Fibroblast of skin of right biceps (primary cell): ENCODE measurements around the gene ST6GAL2.

Experiments
- DNase-seq: peaks from one replicate; pipeline ENCODE4 v3.0.0-alpha.2; 2013

Gene ST6GAL2

GRCh38 chr2:106859498-106859897 lies 26.5 kb downstream of the ST6GAL2 start:
- no peak for DNase-seq

DNA sequence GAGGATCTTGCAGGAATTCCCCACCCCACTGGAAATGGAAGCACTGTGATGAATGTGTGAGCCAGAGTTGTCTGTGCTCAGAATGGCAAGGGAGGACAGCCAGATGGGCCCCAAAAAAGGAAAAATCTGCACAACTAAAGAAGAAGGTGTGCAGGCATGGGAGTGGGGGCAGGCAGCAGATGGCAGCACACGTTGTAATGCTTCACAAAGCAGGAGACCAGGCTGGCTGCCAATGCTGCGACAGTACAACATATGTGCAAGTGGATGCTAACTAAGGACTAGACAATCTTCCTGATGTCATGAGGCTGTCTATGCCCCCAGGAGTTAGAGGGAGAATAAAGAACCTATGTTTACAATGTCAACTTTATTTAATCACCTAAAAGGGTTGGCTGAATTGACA lies 27.2 kb downstream of the ST6GAL2 start:
- DNase-seq = no peak

- DNase-seq = no peak
These were observed 28.0 kb downstream of the ST6GAL2 start for GRCh38 chr2:106857882-106858478.

GRCh38 chr2:106853631-106854030 lies 32.3 kb downstream of the ST6GAL2 start:
- DNase-seq = no peak

DNA sequence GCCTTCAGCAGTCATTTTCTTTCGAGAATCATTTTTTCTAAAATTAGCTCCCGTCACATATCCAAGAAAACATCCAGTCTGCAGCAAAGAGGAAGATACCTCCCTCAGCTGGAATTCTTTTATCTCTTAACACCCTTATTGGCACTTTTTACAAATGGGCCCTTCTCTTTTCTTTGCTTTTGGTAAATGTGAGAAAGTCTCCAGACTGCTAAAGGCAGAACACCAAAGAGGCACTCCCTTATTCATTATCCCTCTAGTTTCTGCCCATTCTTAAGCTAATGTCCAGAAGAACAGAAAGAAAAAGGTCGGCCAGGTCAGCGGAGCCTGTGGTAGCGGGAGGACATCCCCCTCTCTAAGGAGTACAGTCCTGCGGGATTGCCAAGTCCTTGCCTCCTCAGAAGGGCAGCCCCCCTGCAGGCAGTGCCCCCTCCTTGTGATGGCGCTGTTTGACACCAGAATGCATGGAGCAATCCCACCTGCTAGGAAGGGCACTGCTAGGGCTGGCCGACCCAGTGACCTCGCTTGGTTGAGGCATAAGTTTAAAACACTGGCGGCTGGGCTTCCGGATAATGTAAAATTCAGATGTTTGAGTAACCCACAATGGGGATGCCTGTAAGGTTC lies 34.0 kb downstream of the ST6GAL2 start:
- DNase-seq = no peak

GRCh38 chr2:106851087-106851874 lies 34.7 kb downstream of the ST6GAL2 start:
- no peak for DNase-seq

DNA sequence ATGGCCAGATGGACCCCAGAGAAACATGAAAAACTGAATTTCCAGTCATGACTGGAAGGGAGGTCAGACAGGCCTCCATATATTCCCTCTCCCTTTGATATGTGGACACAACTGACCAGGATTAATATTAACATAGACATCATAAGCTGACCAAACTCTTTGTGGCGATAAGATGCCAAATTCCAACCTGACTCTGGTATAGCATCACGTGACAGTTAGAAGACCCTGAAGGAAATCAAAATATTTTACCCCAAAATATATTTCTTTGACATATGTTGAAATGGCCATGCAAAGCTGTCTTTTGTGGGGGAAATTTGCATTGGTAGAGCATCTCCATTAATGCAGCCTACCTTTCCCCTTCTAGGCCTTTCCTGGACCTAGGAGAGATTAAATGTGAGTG lies 36.7 kb downstream of the ST6GAL2 start:
- no peak for DNase-seq

- no peak for DNase-seq
These were observed 38.6 kb downstream of the ST6GAL2 start for GRCh38 chr2:106847366-106847765.

DNA sequence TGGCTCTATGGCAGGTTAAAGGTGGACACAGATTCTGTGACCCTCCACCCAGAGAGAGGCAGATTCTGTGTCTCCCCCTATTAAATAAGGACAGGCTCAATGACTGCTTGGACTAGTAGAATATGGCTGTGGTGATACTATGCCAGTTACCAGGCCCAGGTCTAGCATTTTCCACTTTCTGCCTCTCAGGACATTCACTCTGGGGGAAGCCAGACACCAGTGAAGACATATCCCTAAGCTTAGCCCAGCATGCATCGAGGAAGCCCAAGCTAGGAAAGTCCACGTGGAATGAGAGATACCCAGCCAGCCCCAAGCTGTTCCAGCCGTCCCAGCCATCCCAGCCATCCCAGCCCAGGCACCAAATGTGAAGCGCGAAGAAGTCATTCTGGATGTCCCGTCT lies 40.3 kb downstream of the ST6GAL2 start:
- DNase-seq = no peak

DNA sequence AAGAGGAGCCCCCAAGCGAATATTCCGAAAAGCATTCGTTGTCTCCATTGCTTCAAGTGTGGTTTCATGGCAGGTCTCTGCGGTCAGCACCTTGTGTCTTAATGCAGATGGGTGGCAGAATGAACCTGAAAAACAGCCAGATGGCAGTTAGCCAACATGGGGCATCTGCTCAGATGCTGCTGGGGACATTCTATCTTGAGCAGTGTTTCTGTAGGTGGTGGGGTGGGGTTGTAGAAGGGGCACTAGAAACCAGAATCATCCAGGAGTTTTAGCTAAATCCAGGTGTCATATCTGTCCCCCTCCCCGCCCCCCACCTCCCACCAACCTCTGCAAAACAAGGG lies 42.1 kb downstream of the ST6GAL2 start:
- no peak for DNase-seq

- no peak for DNase-seq
These were observed 42.7 kb downstream of the ST6GAL2 start for GRCh38 chr2:106843001-106843909.

- no peak for DNase-seq
These were observed 43.9 kb downstream of the ST6GAL2 start for GRCh38 chr2:106841886-106842645.

GRCh38 chr2:106840818-106841217 lies 45.1 kb downstream of the ST6GAL2 start:
- DNase-seq = no peak

DNA sequence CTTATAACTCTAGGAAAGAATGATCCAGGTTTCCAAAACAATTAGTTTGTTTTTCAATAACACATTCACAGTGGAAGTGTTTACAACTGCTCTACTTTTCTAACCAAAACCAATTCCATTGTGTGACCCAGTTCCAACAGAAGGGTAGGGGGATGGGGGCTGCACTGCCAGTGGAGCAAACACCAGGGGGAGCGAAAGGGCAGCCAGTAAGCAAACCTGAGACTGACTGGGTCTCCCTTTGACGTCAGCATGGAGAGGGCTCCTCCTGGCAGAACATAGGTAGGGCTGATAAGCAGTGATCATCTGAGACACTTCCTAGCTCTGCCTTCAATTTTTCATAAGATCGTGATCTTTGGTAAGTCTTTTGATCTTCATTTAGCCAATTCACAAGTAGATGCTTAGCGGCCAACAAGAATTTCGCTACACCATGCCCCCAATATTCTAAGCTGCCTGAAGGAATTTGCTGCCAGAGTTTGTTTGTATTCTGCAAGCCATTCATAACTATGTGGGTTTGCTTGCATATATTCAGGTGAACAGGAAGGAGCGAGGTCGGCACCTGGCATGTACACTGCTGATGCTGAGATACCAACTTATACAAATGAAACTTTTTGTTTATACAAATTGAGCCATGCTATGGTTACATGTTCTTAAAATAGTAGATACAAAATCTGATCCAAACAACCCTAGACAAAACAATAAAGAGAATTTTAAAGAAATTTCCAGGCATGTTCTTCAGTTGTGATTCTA lies 45.9 kb downstream of the ST6GAL2 start:
- peak; percentile 7 for DNase-seq

DNA sequence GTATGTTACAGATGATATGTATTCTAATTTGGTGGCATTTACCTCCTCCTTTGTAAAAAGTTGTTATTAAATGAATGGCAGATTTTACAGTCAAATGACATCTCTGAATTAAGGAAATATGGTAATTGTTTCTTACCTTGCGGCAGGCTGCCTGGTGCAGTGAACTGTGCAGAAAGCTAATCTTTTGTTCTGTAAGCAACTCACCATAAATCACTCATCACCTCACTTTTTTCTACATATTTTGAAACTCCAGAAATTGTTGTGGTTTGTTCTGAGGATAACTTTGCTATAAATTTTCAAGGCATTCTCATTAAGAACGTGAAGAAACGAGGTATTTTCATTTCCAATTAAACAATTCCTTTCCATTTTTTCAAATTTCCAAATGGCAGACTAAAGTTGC lies 52.7 kb downstream of the ST6GAL2 start:
- peak; percentile 50 for DNase-seq

DNA sequence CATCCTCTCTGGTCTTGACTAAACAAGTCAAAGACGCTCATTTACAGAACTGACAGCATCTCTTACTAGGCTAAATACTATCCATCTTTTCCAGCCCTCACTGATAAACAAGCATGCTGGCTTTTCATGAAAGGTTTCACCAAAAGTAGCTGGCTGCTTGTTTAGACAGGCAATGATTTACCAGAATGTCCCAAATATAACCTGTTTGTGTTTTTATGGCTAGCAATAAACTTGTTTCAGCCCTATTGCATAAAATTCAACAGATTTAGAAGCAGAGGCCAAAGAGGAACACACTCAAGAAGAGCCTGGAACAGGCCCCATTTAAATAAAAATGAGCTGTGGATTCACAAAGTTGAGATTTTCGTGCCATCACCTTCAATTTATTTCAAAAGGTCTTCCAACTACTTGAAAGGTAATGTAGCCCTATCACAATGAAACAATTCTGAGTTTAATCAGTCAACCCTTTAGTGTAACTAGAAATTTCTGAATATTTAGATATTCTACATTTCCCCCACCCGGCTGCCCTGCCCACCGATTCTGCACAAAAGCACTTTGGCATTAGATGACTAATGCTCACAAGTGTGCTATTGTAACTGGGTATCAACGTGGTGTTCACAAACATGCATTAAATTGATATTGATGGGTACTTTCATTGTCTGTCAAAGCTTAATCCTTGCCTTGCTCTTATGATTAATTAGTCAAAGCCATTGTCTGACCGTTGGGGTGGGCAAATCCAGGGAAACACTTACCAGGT lies 54.0 kb downstream of the ST6GAL2 start:
- no peak for DNase-seq

GRCh38 chr2:106831241-106831640 lies 54.7 kb downstream of the ST6GAL2 start:
- DNase-seq = no peak

- DNase-seq = no peak
These were observed 55.8 kb downstream of the ST6GAL2 start for GRCh38 chr2:106830191-106830590.

- no peak for DNase-seq
These were observed 57.8 kb downstream of the ST6GAL2 start for GRCh38 chr2:106828119-106828518.

DNA sequence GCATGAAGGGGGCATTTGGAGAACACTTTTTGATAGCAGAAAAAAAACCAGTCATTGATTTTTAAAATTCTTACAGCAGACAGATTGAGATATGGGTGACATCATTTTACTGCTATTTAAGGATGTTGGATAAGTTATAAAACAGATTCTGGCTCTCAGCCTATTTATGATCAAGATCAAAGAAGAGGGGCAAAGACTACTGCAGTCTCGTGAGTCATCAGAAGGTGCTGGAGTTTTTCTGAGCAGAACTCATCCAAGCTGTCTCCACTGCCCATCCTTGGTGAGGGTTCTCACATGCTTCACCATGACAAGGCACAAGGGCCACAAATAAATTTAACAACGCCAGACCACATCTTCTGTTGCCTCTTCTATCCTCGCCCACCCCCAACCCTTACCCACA lies 58.8 kb downstream of the ST6GAL2 start:
- peak; percentile 55 for DNase-seq

DNA sequence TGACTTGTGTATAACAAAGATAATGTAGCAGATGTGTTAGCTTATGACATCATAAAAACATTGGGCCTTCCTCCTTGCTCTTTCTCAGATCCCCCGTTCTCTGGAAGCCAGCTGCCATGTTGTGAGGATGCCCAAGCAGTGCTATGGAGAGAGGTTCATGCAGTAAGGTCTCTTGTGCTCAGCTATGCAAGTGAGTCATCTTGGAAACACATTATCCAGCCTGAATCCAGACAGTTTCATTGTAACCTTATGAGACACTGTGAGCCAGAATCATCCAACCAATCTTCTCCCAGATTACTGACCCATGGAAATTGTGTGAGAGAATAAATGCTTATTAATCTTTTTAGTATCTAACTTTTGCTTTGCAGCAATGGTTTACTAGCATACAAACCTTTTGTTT lies 60.8 kb downstream of the ST6GAL2 start:
- peak; percentile 43 for DNase-seq
